SKM-1 treated with dmso at 0.1 percent for 144 hours (cell line): ENCODE results near the gene SLC16A5.

ENCODE experiments used
- DNase-seq: peaks from one replicate; lab custom pipeline; 2025; ENCODE audit not compliant: unreplicated experiment; lab: John Stamatoyannopoulos, UW

SLC16A5 gene

GRCh38 chr17:75086496-75087181 lies 1.1 kb upstream of the SLC16A5 start:
- no peak for DNase-seq

- no peak for DNase-seq
These were observed 584 bp upstream of the SLC16A5 start for GRCh38 chr17:75087182-75087557.

GRCh38 chr17:75088465-75089417 lies 987 bp downstream of the SLC16A5 start:
- DNase-seq: no peak

- no peak for DNase-seq
These were observed 3.4 kb downstream of the SLC16A5 start for GRCh38 chr17:75090871-75091854.

- no peak for DNase-seq
These were observed 4.1 kb downstream of the SLC16A5 start for GRCh38 chr17:75091855-75092327.

- no peak for DNase-seq
These were observed 5.9 kb downstream of the SLC16A5 start for GRCh38 chr17:75093548-75094158.

- no peak for DNase-seq
These were observed 7.2 kb downstream of the SLC16A5 start for GRCh38 chr17:75094871-75095399.

GRCh38 chr17:75096082-75096625 lies 8.4 kb downstream of the SLC16A5 start:
- DNase-seq: peak; percentile 92

GRCh38 chr17:75097865-75098264 lies 10.1 kb downstream of the SLC16A5 start:
- DNase-seq: no peak

- no peak for DNase-seq
These were observed 11.1 kb downstream of the SLC16A5 start for GRCh38 chr17:75098861-75099260.

- DNase-seq: no peak
These were observed 12.3 kb downstream of the SLC16A5 start for GRCh38 chr17:75099881-75100595.

- DNase-seq: peak; percentile 64
These were observed 14.6 kb downstream of the SLC16A5 start for GRCh38 chr17:75102385-75102821.

- no peak for DNase-seq
These were observed 16.1 kb downstream of the SLC16A5 start for GRCh38 chr17:75103601-75104554.

GRCh38 chr17:75105126-75106080 lies 17.6 kb downstream of the SLC16A5 start:
- DNase-seq: peak; percentile 11

- DNase-seq: no peak
These were observed 20.4 kb downstream of the SLC16A5 start for GRCh38 chr17:75108193-75108592.

GRCh38 chr17:75109046-75109406 lies 21.3 kb downstream of the SLC16A5 start:
- DNase-seq: no peak
